Mammary epithelial cell (primary cell): ENCODE data around the gene NLGN1.

Experiments
- CTCF ChIP-seq, 2 donors: IDR thresholded peaks in 1 of 2; conservative IDR thresholded peaks in 1 of 2; 2 replicates each; pipeline ENCODE4 v1.5.1; 2011 to 2012; ENCODE audit warnings: inconsistent platforms in 2 of 2, low read length in 2 of 2, mild to moderate bottlenecking in 2 of 2, control low read depth in 1 of 2, low read depth in 1 of 2; ENCODE audit not compliant: insufficient read depth in 1 of 2; ENCODE audit errors: extremely low read depth in 1 of 2
- EZH2 ChIP-seq: IDR thresholded peaks from 2 replicates; pipeline ENCODE4 v1.6.1; 2012; ENCODE audit warnings: low read length, inconsistent platforms, borderline replicate concordance

- no peak for TF ChIP-seq CTCF (conservative IDR thresholded peaks at IDR 0.05 in 1 of 2, IDR thresholded peaks at IDR 0.05 in 1 of 2; ENCODE audit: extremely low read depth in 1 of 2, insufficient read depth in 1 of 2, low read depth in 1 of 2, low read length in 2 of 2)
- no peak for TF ChIP-seq EZH2
Measured at GRCh38 chr3:173659972-173660371, 262.4 kb downstream of the NLGN1 start.
